Vagina (tissue), 2 donors: Measurements from ENCODE around the gene GRIK5.

ENCODE experiments used
- POLR2A ChIP-seq, 2 donors: fragments of 450-650 bp; IDR thresholded peaks; one replicate each; pipeline ENCODE4 v1.6.1; 2017; ENCODE audit warnings: antibody characterized with exemption in 2 of 2, mild to moderate bottlenecking in 2 of 2, moderate library complexity in 2 of 2
- TF ChIP-seq, protein P1 (sequence below), 3 experiments: fragments of 450-650 bp in 2 of 3; fragments of 200-600 bp in 1 of 3; sonication (generic) in 1 of 3; IDR thresholded peaks; one replicate each; pipeline ENCODE4 v1.5.1; 2017 to 2019; ENCODE audit warnings: antibody characterized with exemption in 3 of 3, mild to moderate bottlenecking in 2 of 3, moderate library complexity in 2 of 3

DNA sequence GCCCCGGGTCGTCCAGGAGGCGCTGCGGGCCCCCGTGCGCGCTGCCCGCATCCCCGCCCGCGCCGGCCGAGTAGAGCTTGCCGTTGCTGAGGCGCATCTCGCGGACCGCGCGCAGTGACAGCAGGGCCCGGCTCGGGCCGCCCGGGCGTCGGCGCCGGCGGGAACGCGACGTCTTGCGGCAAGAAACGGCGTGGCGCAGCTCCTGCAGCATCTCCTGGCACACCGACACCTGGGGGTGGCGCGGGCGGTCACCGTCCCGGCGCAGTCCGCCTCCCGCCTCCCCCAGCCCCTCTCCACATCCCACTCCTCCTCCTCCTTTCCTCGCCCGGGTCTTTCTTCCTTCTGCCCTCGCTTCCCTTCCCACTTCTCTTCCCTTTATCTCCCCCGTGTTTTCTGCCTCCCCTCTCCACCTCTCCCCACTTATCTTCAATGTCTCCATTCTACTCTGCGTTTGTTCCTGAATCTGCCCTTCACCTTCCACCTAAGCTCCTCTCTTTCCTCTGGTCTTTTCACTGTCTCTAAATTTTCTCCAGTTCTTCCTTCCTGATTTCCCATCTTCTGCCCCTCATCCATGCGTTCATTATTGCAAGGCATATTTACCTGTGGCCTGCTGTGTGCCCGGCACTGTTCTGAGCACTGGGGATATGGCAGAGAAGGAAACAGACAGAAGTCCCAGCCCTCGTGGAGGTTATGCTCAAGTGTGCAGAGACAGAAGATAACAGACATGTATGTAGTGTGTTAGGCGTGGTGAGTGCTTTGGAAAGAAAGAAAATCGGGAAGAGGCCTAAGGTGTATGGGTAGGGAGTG lies 70.7 kb downstream of the GRIK5 start:
- TF ChIP-seq POLR2A (IDR thresholded peaks at IDR 0.05): no peak
- TF ChIP-seq, protein P1, sequence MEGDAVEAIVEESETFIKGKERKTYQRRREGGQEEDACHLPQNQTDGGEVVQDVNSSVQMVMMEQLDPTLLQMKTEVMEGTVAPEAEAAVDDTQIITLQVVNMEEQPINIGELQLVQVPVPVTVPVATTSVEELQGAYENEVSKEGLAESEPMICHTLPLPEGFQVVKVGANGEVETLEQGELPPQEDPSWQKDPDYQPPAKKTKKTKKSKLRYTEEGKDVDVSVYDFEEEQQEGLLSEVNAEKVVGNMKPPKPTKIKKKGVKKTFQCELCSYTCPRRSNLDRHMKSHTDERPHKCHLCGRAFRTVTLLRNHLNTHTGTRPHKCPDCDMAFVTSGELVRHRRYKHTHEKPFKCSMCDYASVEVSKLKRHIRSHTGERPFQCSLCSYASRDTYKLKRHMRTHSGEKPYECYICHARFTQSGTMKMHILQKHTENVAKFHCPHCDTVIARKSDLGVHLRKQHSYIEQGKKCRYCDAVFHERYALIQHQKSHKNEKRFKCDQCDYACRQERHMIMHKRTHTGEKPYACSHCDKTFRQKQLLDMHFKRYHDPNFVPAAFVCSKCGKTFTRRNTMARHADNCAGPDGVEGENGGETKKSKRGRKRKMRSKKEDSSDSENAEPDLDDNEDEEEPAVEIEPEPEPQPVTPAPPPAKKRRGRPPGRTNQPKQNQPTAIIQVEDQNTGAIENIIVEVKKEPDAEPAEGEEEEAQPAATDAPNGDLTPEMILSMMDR (IDR thresholded peaks at IDR 0.05): no peak
